Neural progenitor cell (in vitro differentiated cells): ENCODE measurements around the gene IQSEC2. TPM values are rescaled to one million over a fixed set of nuclear protein-coding genes. Genes with fewer than 3 reads are reported as not detected.

Source experiments
- DNase-seq: peaks from one replicate; pipeline ENCODE4 v3.0.0-alpha.2; 2016; ENCODE audit warnings: low spot score
- H2AFZ ChIP-seq: fragments of 200-600 bp; sonication (generic); replicated peaks from 2 replicates; pipeline ENCODE4 v1.6.1; 2016; ENCODE audit warnings: antibody characterized with exemption
- H3F3A ChIP-seq: fragments of 200-600 bp; sonication (generic); 2 replicates; pipeline ENCODE4 v1.6.1; 2016; ENCODE audit warnings: antibody characterized with exemption, low read depth
- H3K27ac ChIP-seq: fragments of 200-600 bp; sonication (generic); 2 replicates; pipeline ENCODE4 v1.5.1; 2016; ENCODE audit warnings: mild to moderate bottlenecking
- H3K27me3 ChIP-seq: fragments of 200-600 bp; sonication (generic); 2 replicates; pipeline ENCODE4 v1.6.1; 2016; ENCODE audit warnings: mild to moderate bottlenecking, moderate library complexity
- H3K36me3 ChIP-seq: fragments of 200-600 bp; sonication (generic); 2 replicates; pipeline ENCODE4 v1.5.1; 2016
- H3K4me1 ChIP-seq: fragments of 200-600 bp; sonication (generic); 2 replicates; pipeline ENCODE4 v1.6.1; 2016; ENCODE audit warnings: mixed run types
- H3K4me2 ChIP-seq: fragments of 200-600 bp; sonication (generic); 2 replicates; pipeline ENCODE4 v1.6.1; 2016
- H3K4me3 ChIP-seq: fragments of 200-600 bp; sonication (generic); 2 replicates; pipeline ENCODE4 v1.5.1; 2016
- H3K79me2 ChIP-seq: fragments of 200-600 bp; sonication (generic); 2 replicates; pipeline ENCODE4 v1.6.1; 2016; ENCODE audit warnings: low read depth
- H3K9ac ChIP-seq: fragments of 200-600 bp; sonication (generic); 2 replicates; pipeline ENCODE4 v1.6.1; 2016
- H3K9me3 ChIP-seq: fragments of 200-600 bp; sonication (generic); 2 replicates; pipeline ENCODE4 v1.5.1; 2016; ENCODE audit warnings: low read depth
- H4K20me1 ChIP-seq: fragments of 200-600 bp; sonication (generic); 2 replicates; pipeline ENCODE4 v1.6.1; 2016; ENCODE audit warnings: low read depth
- H3K27ac Mint-ChIP-seq: 3 replicates; pipeline ENCODE4 v1.8.0; 2021; ENCODE audit warnings: mixed read lengths
- H3K27me3 Mint-ChIP-seq: 2 replicates; pipeline ENCODE4 v1.8.0; 2022; ENCODE audit warnings: low read depth, mild to moderate bottlenecking, inconsistent platforms, moderate library complexity, mixed read lengths; ENCODE audit not compliant: insufficient read depth
- H3K36me3 Mint-ChIP-seq: 3 replicates; pipeline ENCODE4 v1.8.0; 2021; ENCODE audit warnings: mixed read lengths
- H3K4me1 Mint-ChIP-seq: 3 replicates; pipeline ENCODE4 v1.8.0; 2021; ENCODE audit warnings: mixed read lengths
- H3K4me3 Mint-ChIP-seq: 3 replicates; pipeline ENCODE4 v1.8.0; 2021; ENCODE audit warnings: mild to moderate bottlenecking, moderate library complexity, mixed read lengths
- H3K9me3 Mint-ChIP-seq: 3 replicates; pipeline ENCODE4 v1.8.0; 2020; ENCODE audit warnings: mixed read lengths
- CTCF ChIP-seq: fragments of 200-600 bp; sonication (generic); IDR thresholded peaks from 2 replicates; pipeline ENCODE4 v1.5.1; 2017; ENCODE audit warnings: antibody characterized with exemption, mild to moderate bottlenecking
- EZH2 ChIP-seq: fragments of 200-600 bp; sonication (generic); IDR thresholded peaks from 2 replicates; pipeline ENCODE4 v1.6.1; 2017; ENCODE audit warnings: antibody characterized with exemption, mild to moderate bottlenecking, moderate library complexity
- EZH2phosphoT487 ChIP-seq: fragments of 200-600 bp; sonication (generic); IDR thresholded peaks from 2 replicates; pipeline ENCODE4 v1.6.1; 2017; ENCODE audit warnings: antibody characterized with exemption
- total RNA-seq: library from RNA; depleted of rRNA; stranded (reverse); fragments of >200 nt; gene quantifications from 2 replicates; pipeline ENCODE4 v1.2.3, GENCODE V29; 2015; ENCODE audit warnings: low replicate concordance

Gene IQSEC2
- 3.5 and 8.3 TPM in 2 replicates for total RNA-seq

- H3K27ac ChIP-seq, result no peak within 1 kb of the TSS
- DNase-seq, result peak; percentile 61
- H3K79me2 ChIP-seq, result no peaks in the 10 kb centered on the region
- peaks cover 6% of the 10 kb centered on the region for H3K4me1 ChIP-seq
- no peak within 1 kb of the TSS for H3K9ac ChIP-seq
- H3F3A ChIP-seq, result no peaks in the 10 kb centered on the region
- Mint-ChIP-seq H3K27ac (peak within 1 kb of the TSS; percentile 55), H3K36me3 (no peaks in the 10 kb centered on the region), H3K4me3 (peak within 1 kb of the TSS; percentile 9), H3K27me3 (peaks cover 8% of the 10 kb centered on the region), H3K4me1 (peaks cover 31% of the 10 kb centered on the region), H3K9me3 (no peaks in the 10 kb centered on the region)
- H2AFZ ChIP-seq, result no peak within 1 kb of the TSS
- H3K36me3 ChIP-seq, result no peaks in the 10 kb centered on the region
- H3K4me2 ChIP-seq, result peak within 1 kb of the TSS; percentile 68
- H3K27me3 ChIP-seq, result no peaks in the 10 kb centered on the region
- no peaks in the 10 kb centered on the region for H3K9me3 ChIP-seq
- no peaks in the 10 kb centered on the region for H4K20me1 ChIP-seq
- TF ChIP-seq EZH2phosphoT487, result no peak
- TF ChIP-seq EZH2, result no peak
- TF ChIP-seq CTCF, result no peak
- H3K4me3 ChIP-seq, result peak within 1 kb of the TSS; percentile 31
These were observed at the start of gene IQSEC2 for GRCh38 chrX:53281321-53281822. Gene IQSEC2 (minus strand): TSS chrX:53281584.

- TF ChIP-seq EZH2phosphoT487 (no peak), EZH2 (no peak), CTCF (no peak)
- Mint-ChIP-seq H3K27me3 (peaks cover 4% of the 10 kb centered on the region), H3K4me3 (no peak overlapping the region), H3K9me3 (peaks cover 6% of the 10 kb centered on the region), H3K36me3 (no peaks in the 10 kb centered on the region), H3K4me1 (peaks cover 11% of the 10 kb centered on the region), H3K27ac (no peak overlapping the region)
- Histone ChIP-seq H3K36me3 (no peaks in the 10 kb centered on the region), H3K27me3 (no peaks in the 10 kb centered on the region), H3K4me3 (no peak overlapping the region), H3K4me2 (no peak overlapping the region), H2AFZ (no peak overlapping the region), H3F3A (no peaks in the 10 kb centered on the region), H3K4me1 (peaks cover 5% of the 10 kb centered on the region), H3K27ac (no peak overlapping the region), H4K20me1 (no peaks in the 10 kb centered on the region), H3K9me3 (no peaks in the 10 kb centered on the region), H3K79me2 (no peaks in the 10 kb centered on the region), H3K9ac (no peak overlapping the region)
- no peak for DNase-seq
These were observed 48.9 kb upstream of the IQSEC2 start for GRCh38 chrX:53330331-53330730.

DNA sequence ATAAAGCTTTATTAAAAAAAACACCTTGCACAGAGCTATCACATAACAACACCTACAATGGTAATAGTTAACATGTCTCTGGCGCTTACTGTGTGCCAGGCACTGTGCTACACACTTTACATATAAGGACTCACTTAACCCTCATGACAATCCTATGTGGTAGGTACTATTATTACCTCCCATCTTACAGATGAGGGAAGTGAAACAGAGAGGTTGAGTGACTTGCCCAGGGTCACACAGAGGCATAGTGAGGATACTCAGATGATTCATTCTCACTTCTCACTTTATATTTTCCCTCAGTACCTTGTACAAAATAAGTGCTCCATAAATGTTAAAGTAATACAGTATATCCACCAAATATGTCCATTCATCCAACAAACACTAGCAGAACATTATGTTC lies 43.4 kb upstream of the IQSEC2 start:
- H3K4me1 ChIP-seq, result no peaks in the 10 kb centered on the region
- no peak for TF ChIP-seq EZH2
- no peak for TF ChIP-seq CTCF
- no peak for TF ChIP-seq EZH2phosphoT487
- H3K36me3 ChIP-seq, result no peaks in the 10 kb centered on the region
- H3K79me2 ChIP-seq, result no peaks in the 10 kb centered on the region
- no peaks in the 10 kb centered on the region for H3F3A ChIP-seq
- Mint-ChIP-seq H3K4me3 (no peak overlapping the region), H3K36me3 (no peaks in the 10 kb centered on the region), H3K27ac (no peak overlapping the region), H3K4me1 (peaks cover 17% of the 10 kb centered on the region), H3K27me3 (peaks cover 11% of the 10 kb centered on the region), H3K9me3 (peaks cover 16% of the 10 kb centered on the region)
- H2AFZ ChIP-seq, result no peak overlapping the region
- no peaks in the 10 kb centered on the region for H4K20me1 ChIP-seq
- no peak overlapping the region for H3K4me2 ChIP-seq
- peaks cover 53% of the 10 kb centered on the region for H3K27me3 ChIP-seq
- H3K27ac ChIP-seq, result no peak overlapping the region
- no peak overlapping the region for H3K9ac ChIP-seq
- no peak overlapping the region for H3K4me3 ChIP-seq
- DNase-seq, result no peak
- peaks cover 4% of the 10 kb centered on the region for H3K9me3 ChIP-seq
